HEK293 (cell line): ENCODE data around the gene PRDM5.

Experiments used
- CTCF ChIA-PET: fragments of 350-600 bp; formaldehyde crosslinking; extraction: SDS; loops from one replicate; lab custom pipeline; 2021; ENCODE audit warnings: antibody characterized with exemption; lab: Yijun Ruan, JAX
- POLR2A ChIA-PET: fragments of 300-600 bp; formaldehyde crosslinking; extraction: SDS; loops from one replicate; lab custom pipeline; 2020; ENCODE audit warnings: antibody characterized with exemption, inconsistent platforms; lab: Yijun Ruan, JAX
- H3K27ac ChIP-seq: fragments of 200-500 bp; sonication (Bioruptor generic); 2 replicates; pipeline ENCODE4 v1.5.1; 2014; ENCODE audit warnings: low read depth, low read length, control low read depth, inconsistent platforms; ENCODE audit errors: extremely low read depth
- H3K36me3 ChIP-seq, 2 experiments: fragments of 200-500 bp in 1 of 2; sonication (Bioruptor generic) in 1 of 2; 1 replicate in 1 of 2; 2 replicates in 1 of 2; pipeline ENCODE4 v1.5.1; 2014 to 2017; ENCODE audit warnings: inconsistent platforms in 2 of 2, low read length in 2 of 2; ENCODE audit not compliant: control insufficient read depth in 2 of 2, insufficient read depth in 1 of 2
- H3K4me1 ChIP-seq: fragments of 200-500 bp; sonication (Bioruptor generic); 2 replicates; pipeline ENCODE4 v1.5.1; 2014; ENCODE audit warnings: mild to moderate bottlenecking, low read length, inconsistent platforms; ENCODE audit not compliant: control insufficient read depth, insufficient read depth
- H3K4me3 ChIP-seq: 2 replicates; pipeline ENCODE4 v1.5.1; 2011; ENCODE audit warnings: low read depth, mild to moderate bottlenecking, control low read depth, low read length, moderate library complexity
- H3K9me3 ChIP-seq: fragments of 200-500 bp; sonication (Bioruptor generic); 2 replicates; pipeline ENCODE4 v1.5.1; 2014; ENCODE audit warnings: low read depth, low read length, inconsistent platforms; ENCODE audit not compliant: control insufficient read depth, insufficient read depth
- GLIS2 ChIP-seq: fragments of 450-650 bp; formaldehyde crosslinking; IDR thresholded peaks from 2 replicates; pipeline ENCODE4 v1.5.1; 2016; ENCODE audit warnings: missing biosample characterization, missing genetic modification characterization
- ZEB2 ChIP-seq: fragments of 450-650 bp; formaldehyde crosslinking; IDR thresholded peaks from 2 replicates; pipeline ENCODE4 v1.5.1; 2016; ENCODE audit warnings: missing biosample characterization, missing genetic modification characterization
- ZNF112 ChIP-seq: fragments of 450-650 bp; formaldehyde crosslinking; IDR thresholded peaks from 2 replicates; pipeline ENCODE4 v1.5.0; 2017; ENCODE audit warnings: missing biosample characterization, missing genetic modification characterization
- ZNF114 ChIP-seq: fragments of 450-650 bp; formaldehyde crosslinking; IDR thresholded peaks from 2 replicates; pipeline ENCODE4 v1.5.0; 2017; ENCODE audit warnings: missing biosample characterization, missing genetic modification characterization
- ZNF146 ChIP-seq: fragments of 450-650 bp; formaldehyde crosslinking; IDR thresholded peaks from 2 replicates; pipeline ENCODE4 v1.5.1; 2016; ENCODE audit warnings: missing biosample characterization, missing genetic modification characterization
- ZNF223 ChIP-seq: fragments of 450-650 bp; formaldehyde crosslinking; IDR thresholded peaks from 2 replicates; pipeline ENCODE4 v1.5.1; 2016; ENCODE audit warnings: missing biosample characterization, missing genetic modification characterization
- ZNF24 ChIP-seq: fragments of 450-650 bp; formaldehyde crosslinking; IDR thresholded peaks from 2 replicates; pipeline ENCODE4 v1.5.1; 2016; ENCODE audit warnings: missing biosample characterization, missing genetic modification characterization
- ZNF341 ChIP-seq: fragments of 450-650 bp; formaldehyde crosslinking; IDR thresholded peaks from 2 replicates; pipeline ENCODE4; 2016; ENCODE audit warnings: low read depth, missing biosample characterization, missing genetic modification characterization
- ZNF530 ChIP-seq: fragments of 450-650 bp; formaldehyde crosslinking; IDR thresholded peaks from 2 replicates; pipeline ENCODE4 v1.5.1; 2016; ENCODE audit warnings: low read depth, missing biosample characterization, missing genetic modification characterization
- ZNF555 ChIP-seq: fragments of 450-650 bp; formaldehyde crosslinking; conservative IDR thresholded peaks from 2 replicates; pipeline ENCODE4 v1.5.1; 2017; ENCODE audit warnings: missing biosample characterization, mild to moderate bottlenecking, missing genetic modification characterization, inconsistent platforms
- ZNF596 ChIP-seq: fragments of 450-650 bp; IDR thresholded peaks from 2 replicates; pipeline ENCODE4 v1.5.0; 2018; ENCODE audit warnings: missing biosample characterization, mild to moderate bottlenecking, missing genetic modification characterization, moderate library complexity
- ZNF623 ChIP-seq: fragments of 450-650 bp; formaldehyde crosslinking; IDR thresholded peaks from 2 replicates; pipeline ENCODE4 v1.5.1; 2016; ENCODE audit warnings: missing biosample characterization, missing genetic modification characterization
- ZNF654 ChIP-seq: fragments of 450-650 bp; formaldehyde crosslinking; IDR thresholded peaks from 2 replicates; pipeline ENCODE4 v1.5.1; 2016; ENCODE audit warnings: low read depth, missing biosample characterization, missing genetic modification characterization
- TF ChIP-seq, protein P1 (sequence below): fragments of 450-650 bp; formaldehyde crosslinking; IDR thresholded peaks from 2 replicates; pipeline ENCODE4 v1.5.1; 2017; ENCODE audit warnings: missing biosample characterization, missing genetic modification characterization
- TF ChIP-seq, protein P2 (sequence below): fragments of 450-650 bp; formaldehyde crosslinking; IDR thresholded peaks from 2 replicates; pipeline ENCODE4 v1.5.1; 2016; ENCODE audit warnings: missing biosample characterization, missing genetic modification characterization, low read depth
- TF ChIP-seq, protein P3 (sequence below): fragments of 450-650 bp; formaldehyde crosslinking; IDR thresholded peaks from 2 replicates; pipeline ENCODE4 v1.5.1; 2017; ENCODE audit warnings: missing biosample characterization, missing genetic modification characterization
- TF ChIP-seq, protein P4 (sequence below): fragments of 450-650 bp; formaldehyde crosslinking; IDR thresholded peaks from 2 replicates; pipeline ENCODE4 v1.5.1; 2017; ENCODE audit warnings: missing biosample characterization, missing genetic modification characterization
- TF ChIP-seq, protein P5 (sequence below): fragments of 450-650 bp; formaldehyde crosslinking; IDR thresholded peaks from 2 replicates; pipeline ENCODE4 v1.5.1; 2017; ENCODE audit warnings: missing biosample characterization, mild to moderate bottlenecking, missing genetic modification characterization, moderate library complexity
- TF ChIP-seq, protein P6 (sequence below): fragments of 450-650 bp; formaldehyde crosslinking; IDR thresholded peaks from 2 replicates; pipeline ENCODE4 v1.5.1; 2016; ENCODE audit warnings: missing biosample characterization, missing genetic modification characterization

The PRDM5 gene

DNA sequence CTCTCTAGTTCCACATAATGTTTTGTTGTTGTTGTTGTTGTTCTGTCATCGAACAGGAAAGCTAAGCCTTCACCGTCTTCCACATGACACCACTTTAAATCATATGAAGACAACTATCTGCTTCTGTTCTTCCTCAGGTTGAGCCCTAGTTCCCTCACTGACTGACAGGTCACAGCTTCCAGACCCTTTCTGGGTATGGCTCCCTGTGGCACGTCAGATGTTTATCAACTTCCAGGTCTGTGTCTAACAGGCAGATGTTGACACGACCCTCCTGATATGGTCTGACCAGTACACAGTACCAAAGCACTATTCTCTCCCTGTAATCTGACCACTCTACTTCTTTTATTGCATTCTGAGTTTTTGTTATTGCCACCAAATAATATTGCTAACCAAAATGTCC lies 51.4 kb downstream of the PRDM5 start:
- no peak for TF ChIP-seq ZNF596
- TF ChIP-seq ZNF112 = no peak
- no peak for TF ChIP-seq ZNF654 (tag by site-specific recombination)
- no peak for TF ChIP-seq ZNF555 (tag by site-specific recombination)
- no peak for TF ChIP-seq ZNF114 (tag by site-specific recombination)
- no peaks in the 10 kb centered on the region for H3K9me3 ChIP-seq
- H3K36me3 ChIP-seq = no peaks in the 10 kb centered on the region
- H3K27ac ChIP-seq = no peak overlapping the region
- H3K4me3 ChIP-seq = no peak overlapping the region
- CTCF ChIA-PET = no interaction called here
- H3K4me1 ChIP-seq = no peaks in the 10 kb centered on the region
- POLR2A ChIA-PET = no interaction called here

GRCh38 chr4:120870279-120870673 lies 52.2 kb downstream of the PRDM5 start:
- Histone ChIP-seq H3K27ac (no peak overlapping the region), H3K4me3 (no peak overlapping the region)
- POLR2A ChIA-PET = no interaction called here
- TF ChIP-seq ZNF341 (peak; percentile 29; the same call in 1 of the 2 replicates), ZNF24 (tag by site-specific recombination) (no peak)
- TF ChIP-seq, all 188 proteins: peak for 1
- CTCF ChIA-PET = interaction anchor here (0.5 to 0.6 kb wide), 2 partner anchors 49 to 588 kb away, joined by 3 read pairs; no protein-coding TSS in a partner anchor
- H3K36me3 ChIP-seq = no peaks in the 10 kb centered on the region
- H3K4me1 ChIP-seq = no peaks in the 10 kb centered on the region
- H3K9me3 ChIP-seq = no peaks in the 10 kb centered on the region

- no peaks in the 10 kb centered on the region for H3K4me1 ChIP-seq
- ChIA-PET POLR2A (no interaction called here), CTCF (interaction anchor here (0.5 kb wide), 1 partner anchor 50 kb away, joined by 3 read pairs; no protein-coding TSS in a partner anchor)
- H3K4me3 ChIP-seq = no peak overlapping the region
- no peak overlapping the region for H3K27ac ChIP-seq
- no peaks in the 10 kb centered on the region for H3K9me3 ChIP-seq
- no peaks in the 10 kb centered on the region for H3K36me3 ChIP-seq
- TF ChIP-seq, protein P1, sequence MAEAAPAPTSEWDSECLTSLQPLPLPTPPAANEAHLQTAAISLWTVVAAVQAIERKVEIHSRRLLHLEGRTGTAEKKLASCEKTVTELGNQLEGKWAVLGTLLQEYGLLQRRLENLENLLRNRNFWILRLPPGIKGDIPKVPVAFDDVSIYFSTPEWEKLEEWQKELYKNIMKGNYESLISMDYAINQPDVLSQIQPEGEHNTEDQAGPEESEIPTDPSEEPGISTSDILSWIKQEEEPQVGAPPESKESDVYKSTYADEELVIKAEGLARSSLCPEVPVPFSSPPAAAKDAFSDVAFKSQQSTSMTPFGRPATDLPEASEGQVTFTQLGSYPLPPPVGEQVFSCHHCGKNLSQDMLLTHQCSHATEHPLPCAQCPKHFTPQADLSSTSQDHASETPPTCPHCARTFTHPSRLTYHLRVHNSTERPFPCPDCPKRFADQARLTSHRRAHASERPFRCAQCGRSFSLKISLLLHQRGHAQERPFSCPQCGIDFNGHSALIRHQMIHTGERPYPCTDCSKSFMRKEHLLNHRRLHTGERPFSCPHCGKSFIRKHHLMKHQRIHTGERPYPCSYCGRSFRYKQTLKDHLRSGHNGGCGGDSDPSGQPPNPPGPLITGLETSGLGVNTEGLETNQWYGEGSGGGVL = no peak
- TF ChIP-seq GLIS2 (no peak), ZNF223 (tag by site-specific recombination) (no peak), ZNF146 (tag by site-specific recombination) (no peak), ZNF530 (tag by site-specific recombination) (no peak), ZNF654 (tag by site-specific recombination) (no peak), ZNF623 (tag by site-specific recombination) (no peak), ZEB2 (tag by site-specific recombination) (no peak)
- TF ChIP-seq, protein P2, sequence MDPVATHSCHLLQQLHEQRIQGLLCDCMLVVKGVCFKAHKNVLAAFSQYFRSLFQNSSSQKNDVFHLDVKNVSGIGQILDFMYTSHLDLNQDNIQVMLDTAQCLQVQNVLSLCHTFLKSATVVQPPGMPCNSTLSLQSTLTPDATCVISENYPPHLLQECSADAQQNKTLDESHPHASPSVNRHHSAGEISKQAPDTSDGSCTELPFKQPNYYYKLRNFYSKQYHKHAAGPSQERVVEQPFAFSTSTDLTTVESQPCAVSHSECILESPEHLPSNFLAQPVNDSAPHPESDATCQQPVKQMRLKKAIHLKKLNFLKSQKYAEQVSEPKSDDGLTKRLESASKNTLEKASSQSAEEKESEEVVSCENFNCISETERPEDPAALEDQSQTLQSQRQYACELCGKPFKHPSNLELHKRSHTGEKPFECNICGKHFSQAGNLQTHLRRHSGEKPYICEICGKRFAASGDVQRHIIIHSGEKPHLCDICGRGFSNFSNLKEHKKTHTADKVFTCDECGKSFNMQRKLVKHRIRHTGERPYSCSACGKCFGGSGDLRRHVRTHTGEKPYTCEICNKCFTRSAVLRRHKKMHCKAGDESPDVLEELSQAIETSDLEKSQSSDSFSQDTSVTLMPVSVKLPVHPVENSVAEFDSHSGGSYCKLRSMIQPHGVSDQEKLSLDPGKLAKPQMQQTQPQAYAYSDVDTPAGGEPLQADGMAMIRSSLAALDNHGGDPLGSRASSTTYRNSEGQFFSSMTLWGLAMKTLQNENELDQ (tag by site-specific recombination) = no peak
- TF ChIP-seq, protein P3, sequence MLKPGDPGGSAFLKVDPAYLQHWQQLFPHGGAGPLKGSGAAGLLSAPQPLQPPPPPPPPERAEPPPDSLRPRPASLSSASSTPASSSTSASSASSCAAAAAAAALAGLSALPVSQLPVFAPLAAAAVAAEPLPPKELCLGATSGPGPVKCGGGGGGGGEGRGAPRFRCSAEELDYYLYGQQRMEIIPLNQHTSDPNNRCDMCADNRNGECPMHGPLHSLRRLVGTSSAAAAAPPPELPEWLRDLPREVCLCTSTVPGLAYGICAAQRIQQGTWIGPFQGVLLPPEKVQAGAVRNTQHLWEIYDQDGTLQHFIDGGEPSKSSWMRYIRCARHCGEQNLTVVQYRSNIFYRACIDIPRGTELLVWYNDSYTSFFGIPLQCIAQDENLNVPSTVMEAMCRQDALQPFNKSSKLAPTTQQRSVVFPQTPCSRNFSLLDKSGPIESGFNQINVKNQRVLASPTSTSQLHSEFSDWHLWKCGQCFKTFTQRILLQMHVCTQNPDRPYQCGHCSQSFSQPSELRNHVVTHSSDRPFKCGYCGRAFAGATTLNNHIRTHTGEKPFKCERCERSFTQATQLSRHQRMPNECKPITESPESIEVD (tag by site-specific recombination) = no peak
- TF ChIP-seq, protein P4, sequence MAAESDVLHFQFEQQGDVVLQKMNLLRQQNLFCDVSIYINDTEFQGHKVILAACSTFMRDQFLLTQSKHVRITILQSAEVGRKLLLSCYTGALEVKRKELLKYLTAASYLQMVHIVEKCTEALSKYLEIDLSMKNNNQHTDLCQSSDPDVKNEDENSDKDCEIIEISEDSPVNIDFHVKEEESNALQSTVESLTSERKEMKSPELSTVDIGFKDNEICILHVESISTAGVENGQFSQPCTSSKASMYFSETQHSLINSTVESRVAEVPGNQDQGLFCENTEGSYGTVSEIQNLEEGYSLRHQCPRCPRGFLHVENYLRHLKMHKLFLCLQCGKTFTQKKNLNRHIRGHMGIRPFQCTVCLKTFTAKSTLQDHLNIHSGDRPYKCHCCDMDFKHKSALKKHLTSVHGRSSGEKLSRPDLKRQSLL (tag by site-specific recombination) = no peak
- TF ChIP-seq, protein P5, sequence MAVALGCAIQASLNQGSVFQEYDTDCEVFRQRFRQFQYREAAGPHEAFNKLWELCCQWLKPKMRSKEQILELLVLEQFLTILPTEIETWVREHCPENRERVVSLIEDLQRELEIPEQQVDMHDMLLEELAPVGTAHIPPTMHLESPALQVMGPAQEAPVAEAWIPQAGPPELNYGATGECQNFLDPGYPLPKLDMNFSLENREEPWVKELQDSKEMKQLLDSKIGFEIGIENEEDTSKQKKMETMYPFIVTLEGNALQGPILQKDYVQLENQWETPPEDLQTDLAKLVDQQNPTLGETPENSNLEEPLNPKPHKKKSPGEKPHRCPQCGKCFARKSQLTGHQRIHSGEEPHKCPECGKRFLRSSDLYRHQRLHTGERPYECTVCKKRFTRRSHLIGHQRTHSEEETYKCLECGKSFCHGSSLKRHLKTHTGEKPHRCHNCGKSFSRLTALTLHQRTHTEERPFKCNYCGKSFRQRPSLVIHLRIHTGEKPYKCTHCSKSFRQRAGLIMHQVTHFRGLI (tag by site-specific recombination) = no peak
- TF ChIP-seq, protein P6, sequence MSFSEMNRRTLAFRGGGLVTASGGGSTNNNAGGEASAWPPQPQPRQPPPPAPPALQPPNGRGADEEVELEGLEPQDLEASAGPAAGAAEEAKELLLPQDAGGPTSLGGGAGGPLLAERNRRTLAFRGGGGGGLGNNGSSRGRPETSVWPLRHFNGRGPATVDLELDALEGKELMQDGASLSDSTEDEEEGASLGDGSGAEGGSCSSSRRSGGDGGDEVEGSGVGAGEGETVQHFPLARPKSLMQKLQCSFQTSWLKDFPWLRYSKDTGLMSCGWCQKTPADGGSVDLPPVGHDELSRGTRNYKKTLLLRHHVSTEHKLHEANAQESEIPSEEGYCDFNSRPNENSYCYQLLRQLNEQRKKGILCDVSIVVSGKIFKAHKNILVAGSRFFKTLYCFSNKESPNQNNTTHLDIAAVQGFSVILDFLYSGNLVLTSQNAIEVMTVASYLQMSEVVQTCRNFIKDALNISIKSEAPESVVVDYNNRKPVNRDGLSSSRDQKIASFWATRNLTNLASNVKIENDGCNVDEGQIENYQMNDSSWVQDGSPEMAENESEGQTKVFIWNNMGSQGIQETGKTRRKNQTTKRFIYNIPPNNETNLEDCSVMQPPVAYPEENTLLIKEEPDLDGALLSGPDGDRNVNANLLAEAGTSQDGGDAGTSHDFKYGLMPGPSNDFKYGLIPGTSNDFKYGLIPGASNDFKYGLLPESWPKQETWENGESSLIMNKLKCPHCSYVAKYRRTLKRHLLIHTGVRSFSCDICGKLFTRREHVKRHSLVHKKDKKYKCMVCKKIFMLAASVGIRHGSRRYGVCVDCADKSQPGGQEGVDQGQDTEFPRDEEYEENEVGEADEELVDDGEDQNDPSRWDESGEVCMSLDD (tag by site-specific recombination) = no peak
Measured at GRCh38 chr4:120869613-120870278, 52.8 kb downstream of the PRDM5 start.
